GM13976 (cell line): ENCODE measurements around the gene DCAF8L2.

Experiments
- DNase-seq: peaks from one replicate; pipeline ENCODE4 v3.0.0; 2012; ENCODE audit warnings: low spot score
- in situ Hi-C: fragments of 300-500 bp; cut with MboI; formaldehyde crosslinking; loops from one replicate; pipeline ENCODE4 v1.12.0; 2022; ENCODE audit warnings: low sequenced_read_pairs, mixed read lengths, inconsistent platforms; ENCODE audit not compliant: unreplicated experiment
- TF ChIP-seq, protein P1 (sequence below): IDR thresholded peaks from 2 replicates; pipeline ENCODE4 v1.5.1; 2012; ENCODE audit warnings: borderline replicate concordance, mild to moderate bottlenecking; ENCODE audit not compliant: insufficient read depth; ENCODE audit errors: extremely low read depth, missing control alignments, control extremely low read depth

The DCAF8L2 gene

DNA sequence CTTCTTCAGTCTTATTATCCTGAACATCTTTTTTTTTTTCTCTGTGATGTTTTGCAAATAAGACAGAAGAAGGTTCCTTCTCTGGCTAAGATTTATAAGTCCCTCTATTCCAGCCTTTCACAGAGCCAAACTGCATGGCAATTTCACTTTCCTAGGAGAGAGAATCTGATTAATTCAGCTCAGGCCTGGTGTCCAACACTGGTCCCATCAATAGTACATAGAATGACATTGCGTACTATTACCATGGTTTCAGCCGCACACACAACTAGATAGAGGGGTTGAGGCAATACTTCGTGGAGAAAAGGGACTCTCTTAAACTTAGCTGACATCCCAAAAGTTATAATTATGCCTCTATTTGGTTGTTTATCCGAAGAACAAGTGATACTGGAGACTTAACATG, 18.5 kb downstream of the DCAF8L2 start:
- TF ChIP-seq, protein P1, sequence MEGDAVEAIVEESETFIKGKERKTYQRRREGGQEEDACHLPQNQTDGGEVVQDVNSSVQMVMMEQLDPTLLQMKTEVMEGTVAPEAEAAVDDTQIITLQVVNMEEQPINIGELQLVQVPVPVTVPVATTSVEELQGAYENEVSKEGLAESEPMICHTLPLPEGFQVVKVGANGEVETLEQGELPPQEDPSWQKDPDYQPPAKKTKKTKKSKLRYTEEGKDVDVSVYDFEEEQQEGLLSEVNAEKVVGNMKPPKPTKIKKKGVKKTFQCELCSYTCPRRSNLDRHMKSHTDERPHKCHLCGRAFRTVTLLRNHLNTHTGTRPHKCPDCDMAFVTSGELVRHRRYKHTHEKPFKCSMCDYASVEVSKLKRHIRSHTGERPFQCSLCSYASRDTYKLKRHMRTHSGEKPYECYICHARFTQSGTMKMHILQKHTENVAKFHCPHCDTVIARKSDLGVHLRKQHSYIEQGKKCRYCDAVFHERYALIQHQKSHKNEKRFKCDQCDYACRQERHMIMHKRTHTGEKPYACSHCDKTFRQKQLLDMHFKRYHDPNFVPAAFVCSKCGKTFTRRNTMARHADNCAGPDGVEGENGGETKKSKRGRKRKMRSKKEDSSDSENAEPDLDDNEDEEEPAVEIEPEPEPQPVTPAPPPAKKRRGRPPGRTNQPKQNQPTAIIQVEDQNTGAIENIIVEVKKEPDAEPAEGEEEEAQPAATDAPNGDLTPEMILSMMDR: no peak
- DNase-seq: no peak
- in situ Hi-C loops: no loop called here

DNA sequence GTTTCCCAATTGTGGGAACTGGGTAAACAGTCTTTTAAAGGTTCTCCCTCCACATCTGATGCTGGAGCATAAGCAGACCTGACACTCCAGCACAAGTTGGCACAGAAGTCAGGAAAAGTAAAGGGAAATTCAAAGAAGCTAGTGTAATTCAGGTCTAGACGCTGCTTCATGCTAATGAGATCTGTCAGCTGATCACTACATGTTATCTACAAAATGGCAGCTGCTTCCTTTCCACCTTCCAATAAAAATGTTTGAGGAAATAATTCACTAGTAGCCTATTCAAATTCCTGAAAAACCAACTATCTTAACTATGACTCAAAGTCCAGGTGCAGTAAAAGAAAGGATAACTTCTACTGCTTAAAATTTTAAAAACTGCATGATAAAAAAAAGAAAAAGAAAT, 29.3 kb downstream of the DCAF8L2 start:
- DNase-seq: no peak
- TF ChIP-seq, protein P1: no peak
- in situ Hi-C loops: no loop called here

DNA sequence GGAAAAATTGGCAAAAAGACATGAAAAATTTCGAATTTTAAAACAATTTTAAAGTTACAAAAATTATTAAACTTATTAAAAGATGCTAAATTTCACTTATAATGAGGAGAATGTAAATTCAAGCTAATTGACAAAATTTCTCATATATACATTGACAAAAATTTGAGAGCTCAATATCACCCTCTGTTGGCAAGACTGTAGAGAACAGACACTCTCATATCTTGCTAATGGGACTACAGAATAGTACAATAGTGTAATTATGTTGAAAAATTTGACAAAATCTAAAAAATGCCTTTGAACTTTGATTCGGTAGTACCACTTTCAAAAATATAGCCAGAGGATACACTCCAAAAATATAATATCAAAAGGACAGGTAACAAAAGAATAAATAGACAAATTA, 29.8 kb downstream of the DCAF8L2 start:
- DNase-seq: no peak
- TF ChIP-seq, protein P1: no peak
- in situ Hi-C loops: no loop called here

DNA sequence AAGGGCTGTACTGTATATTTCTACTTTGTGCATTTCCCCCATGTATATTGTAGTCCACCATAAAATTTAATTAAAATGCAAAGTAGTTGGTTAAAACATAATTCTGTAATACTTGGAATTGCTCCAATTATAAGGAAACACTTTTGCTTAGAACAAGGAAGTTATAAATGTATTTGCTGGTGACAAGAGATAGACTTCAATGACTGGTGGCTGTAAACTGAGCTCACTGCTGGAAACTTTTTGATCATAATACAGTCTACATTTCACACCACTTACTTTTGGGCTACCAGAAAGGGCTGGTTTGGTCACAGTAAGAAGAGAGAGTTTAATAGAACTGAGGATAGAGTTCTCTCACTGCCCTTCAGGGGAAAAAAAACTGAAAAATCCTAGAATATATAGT, 32.7 kb downstream of the DCAF8L2 start:
- no peak for DNase-seq
- in situ Hi-C loops: no loop called here
- TF ChIP-seq, protein P1: no peak

DNA sequence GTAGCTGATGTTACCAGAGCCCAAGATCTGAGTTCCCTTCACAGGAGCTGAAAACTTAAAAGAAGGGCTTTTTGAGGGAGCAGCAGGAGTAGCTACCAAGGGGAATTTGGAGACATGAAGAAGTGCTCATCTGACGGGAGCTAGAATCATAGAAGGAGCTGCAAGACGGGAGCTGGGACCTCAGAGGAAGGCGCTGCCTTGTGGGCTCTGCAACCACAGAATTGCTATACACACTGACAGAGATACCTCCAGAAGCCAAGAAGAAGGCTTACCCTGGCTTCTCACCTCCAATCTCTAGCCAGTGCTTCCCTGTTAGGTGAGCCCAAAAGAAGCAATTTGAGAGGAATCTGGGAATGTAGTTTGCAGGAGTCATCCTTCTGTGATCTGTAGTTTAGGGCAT, 35.9 kb downstream of the DCAF8L2 start:
- in situ Hi-C loops: no loop called here
- TF ChIP-seq, protein P1: no peak
- no peak for DNase-seq

DNA sequence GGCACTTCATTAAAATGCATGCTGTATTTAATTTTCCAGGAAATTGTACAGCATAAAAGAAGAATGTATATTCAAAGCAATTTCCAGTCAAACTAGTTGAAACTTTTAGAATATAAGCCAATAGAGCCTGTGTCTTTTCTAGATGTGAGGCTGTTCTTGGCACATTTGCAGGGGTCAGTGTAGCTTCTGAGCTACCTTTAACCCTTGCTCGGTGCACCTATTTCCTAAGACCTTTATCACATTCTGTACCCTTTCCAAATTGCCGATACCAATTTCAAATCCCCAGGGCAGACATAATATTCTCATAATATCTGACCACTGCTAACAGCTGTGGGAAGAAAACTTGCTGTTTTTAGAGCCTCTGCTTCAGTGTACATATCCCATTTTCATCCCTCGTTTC, 43.2 kb downstream of the DCAF8L2 start:
- no peak for DNase-seq
- in situ Hi-C loops: no loop called here
- TF ChIP-seq, protein P1: no peak

DNA sequence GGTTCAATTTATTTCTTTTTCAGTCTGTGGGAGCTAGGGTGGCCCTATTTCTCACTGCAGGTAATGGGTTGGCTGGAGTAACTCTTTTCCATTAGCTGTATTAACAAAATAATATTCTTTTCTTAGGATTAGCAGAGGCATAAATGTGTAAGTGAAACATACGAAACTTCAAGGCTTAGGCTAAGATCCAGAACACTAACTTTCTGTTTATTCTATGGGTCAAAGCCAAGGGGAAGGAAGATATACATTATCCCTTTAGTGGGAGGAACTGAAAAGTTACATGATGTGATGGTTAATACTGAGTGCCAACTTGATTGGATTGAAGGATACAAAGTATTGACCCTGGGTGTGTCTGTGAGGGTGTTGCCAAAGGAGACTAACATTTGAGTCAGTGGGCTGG, 66.4 kb downstream of the DCAF8L2 start:
- DNase-seq: no peak
- TF ChIP-seq, protein P1: no peak
- in situ Hi-C loops: no loop called here
